Esophagus (tissue), 2 donors: ENCODE data around the gene JAK1. TPM values are rescaled to one million over a fixed set of nuclear protein-coding genes. Genes with fewer than 3 reads are reported as not detected.
"Not testable (repeated sequence)": the region's sequence is repeated elsewhere in the genome, so short reads cannot be mapped to it uniquely, and the experiment has no call there.

ENCODE experiments used
- H3K27ac ChIP-seq, 2 donors: one replicate each; pipeline ENCODE4 v1.5.1; 2013; ENCODE audit warnings: low read depth in 2 of 2, mild to moderate bottlenecking in 2 of 2, inconsistent platforms in 1 of 2, low read length in 1 of 2, moderate library complexity in 1 of 2
- H3K27me3 ChIP-seq, 2 donors: one replicate each; pipeline ENCODE4 v1.6.1; 2013; ENCODE audit warnings: low read length in 2 of 2, control low read depth in 1 of 2, mild to moderate bottlenecking in 1 of 2; ENCODE audit not compliant: insufficient read depth in 2 of 2, control insufficient read depth in 1 of 2
- H3K36me3 ChIP-seq, 2 donors: one replicate each; pipeline ENCODE4 v1.6.1; 2013; ENCODE audit warnings: low read length in 1 of 2; ENCODE audit not compliant: control insufficient read depth in 2 of 2, insufficient read depth in 2 of 2
- H3K4me1 ChIP-seq, 2 donors: one replicate each; pipeline ENCODE4 v1.6.1; 2013; ENCODE audit warnings: low read length in 1 of 2; ENCODE audit not compliant: control insufficient read depth in 2 of 2, insufficient read depth in 2 of 2
- H3K4me3 ChIP-seq, 2 donors: one replicate each; pipeline ENCODE4 v1.5.1; 2013; ENCODE audit warnings: low read length in 2 of 2, mild to moderate bottlenecking in 2 of 2, low read depth in 1 of 2, moderate library complexity in 1 of 2
- H3K9me3 ChIP-seq, 2 donors: one replicate each; pipeline ENCODE4 v1.6.1; 2013; ENCODE audit warnings: mild to moderate bottlenecking in 2 of 2, low read depth in 1 of 2, low read length in 1 of 2, moderate library complexity in 1 of 2; ENCODE audit not compliant: control insufficient read depth in 2 of 2, insufficient read depth in 1 of 2
- WGBS, 2 donors: extraction: QIAGEN DNeasy Blood & Tissue Kit; methylation state at CpG; one replicate each; pipeline ENCODE4 v1.1.7; 2013; 5-methylcytosine and 5-hydroxymethylcytosine counted together
- polyA plus RNA-seq, 2 donors: library from polyadenylated mRNA; stranded (reverse); fragments of 200-250 nt; gene quantifications; one replicate each; pipeline ENCODE4 v1.2.3, GENCODE V29; 2013
- donor health status: healthy with polysubstance abuse.
- donor health status: Bipolar disorder and iron deficiency.

The JAK1 gene
- polyA plus RNA-seq, 2 donors, result 13.1 to 20.9 TPM

- H3K27ac ChIP-seq, H3K36me3 ChIP-seq, H3K27me3 ChIP-seq, H3K4me1 ChIP-seq, H3K4me3 ChIP-seq, H3K9me3 ChIP-seq: not testable (repeated sequence)
These were observed 35.7 kb downstream of the JAK1 start for GRCh38 chr1:64930640-64931039.

DNA sequence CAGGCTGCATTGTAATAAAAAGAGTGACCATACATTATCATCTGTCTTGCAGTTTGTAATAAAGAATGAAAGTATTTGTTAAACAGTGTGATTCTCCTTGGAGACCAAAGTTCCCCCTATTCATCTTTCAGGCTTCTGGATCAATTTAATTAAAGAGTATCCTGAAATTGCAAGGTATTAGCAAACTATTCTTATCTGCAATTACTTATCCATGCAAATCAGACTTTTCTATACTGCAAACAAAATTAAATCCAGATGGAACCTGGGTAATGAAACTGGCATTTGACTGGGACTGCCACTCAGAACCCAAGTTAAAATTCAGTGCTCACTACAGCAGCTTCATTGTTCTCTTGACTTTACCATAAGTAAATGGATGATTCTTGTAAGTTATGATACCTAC lies 37.1 kb downstream of the JAK1 start:
- Histone ChIP-seq H3K36me3 (peaks cover 0 to 3% of the 10 kb centered on the region in 2 donors), H3K4me3 (no peak overlapping the region), H3K9me3 (peaks cover 0 to 4% of the 10 kb centered on the region in 2 donors), H3K27ac (no peak overlapping the region), H3K27me3 (no peaks in the 10 kb centered on the region), H3K4me1 (peaks cover 4% of the 10 kb centered on the region in 2 donors)

DNA sequence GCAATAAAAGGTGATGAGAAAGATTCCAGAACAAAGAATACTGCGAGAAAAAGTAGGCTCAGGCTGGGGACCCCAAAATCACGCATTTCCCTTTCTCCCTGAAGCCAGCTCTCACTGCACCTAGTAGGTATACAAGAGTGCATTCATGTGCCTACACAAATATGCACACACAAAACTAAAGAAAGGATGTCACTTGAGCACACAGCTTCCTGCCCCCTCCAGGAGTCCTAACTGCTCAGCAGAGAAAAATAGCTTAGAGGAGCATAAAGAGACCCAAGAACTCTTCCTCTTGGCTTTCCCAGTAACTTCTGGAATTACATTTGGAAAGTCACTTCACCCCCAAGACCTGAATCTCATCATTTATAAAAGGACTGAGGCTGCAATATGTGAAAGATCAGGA lies 38.0 kb downstream of the JAK1 start:
- Histone ChIP-seq H3K4me1 (peaks cover 3 to 4% of the 10 kb centered on the region in 2 donors), H3K9me3 (peaks cover 0 to 4% of the 10 kb centered on the region in 2 donors)
- WGBS, 2 donors, result 93 to 97% methylated on average over 2 of the region's 2 CpGs

GRCh38 chr1:64925594-64925993 lies 40.8 kb downstream of the JAK1 start:
- no peak overlapping the region for H3K27ac ChIP-seq
- H3K4me3 ChIP-seq, result no peak overlapping the region
- 69 to 82% methylated on average over 2 of the region's 2 CpGs for WGBS, 2 donors
- peaks cover 3 to 4% of the 10 kb centered on the region in 2 donors for H3K4me1 ChIP-seq
- no peaks in the 10 kb centered on the region for H3K9me3 ChIP-seq
- H3K36me3 ChIP-seq, result no peaks in the 10 kb centered on the region
- H3K27me3 ChIP-seq, result no peaks in the 10 kb centered on the region

More for the DNA sequence above, 38.0 kb downstream of the JAK1 start:
- Histone ChIP-seq H3K27ac (no peak overlapping the region), H3K36me3 (peaks cover 0 to 3% of the 10 kb centered on the region in 2 donors), H3K27me3 (no peaks in the 10 kb centered on the region), H3K4me3 (no peak overlapping the region)

DNA sequence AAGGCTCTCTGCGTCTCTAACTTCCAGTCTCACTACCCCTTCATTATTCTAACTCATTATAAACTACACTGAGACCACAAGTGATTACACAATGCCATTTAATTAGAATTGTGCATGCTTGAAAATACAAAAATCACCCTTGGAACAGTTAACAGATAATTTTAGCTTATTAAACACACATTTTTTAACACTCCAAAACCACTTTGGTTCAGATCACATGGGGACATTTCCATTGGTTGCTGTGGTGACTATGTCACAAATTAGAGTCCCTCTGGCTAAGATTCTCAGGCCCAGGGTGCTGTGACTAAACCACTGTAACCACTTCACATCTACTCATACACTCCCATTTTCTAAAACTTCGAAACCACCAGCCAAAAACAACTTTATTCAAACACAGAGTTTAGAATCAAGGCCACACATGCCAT lies 43.0 kb downstream of the JAK1 start:
- WGBS, 2 donors, result 39 to 44% methylated on average over 2 of the region's 2 CpGs
- no peak overlapping the region for H3K4me3 ChIP-seq
- H3K4me1 ChIP-seq, result peaks cover 3 to 4% of the 10 kb centered on the region in 2 donors
- no peaks in the 10 kb centered on the region for H3K36me3 ChIP-seq
- H3K27ac ChIP-seq, result no peak overlapping the region
- no peaks in the 10 kb centered on the region for H3K9me3 ChIP-seq
- no peaks in the 10 kb centered on the region for H3K27me3 ChIP-seq

DNA sequence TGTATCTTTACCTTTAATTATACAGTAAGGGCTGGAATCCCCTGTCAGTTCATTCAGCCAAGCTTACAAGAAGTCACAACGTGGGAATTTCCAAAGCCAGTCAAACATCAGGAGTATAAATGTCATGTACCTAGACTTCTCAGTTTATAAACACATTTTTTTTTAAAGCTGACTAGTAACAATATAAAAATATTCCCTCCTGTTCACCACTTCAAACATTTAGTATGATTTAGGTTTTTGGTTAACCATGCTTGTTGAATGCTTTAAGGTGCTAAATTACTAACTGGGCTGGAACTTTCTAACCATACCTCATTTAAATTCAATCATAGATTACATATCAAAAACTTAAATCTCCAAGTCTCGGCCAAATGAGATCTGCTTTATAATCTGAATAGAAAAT lies 44.0 kb downstream of the JAK1 start:
- H3K27ac ChIP-seq, result no peak overlapping the region
- peaks cover 0 to 7% of the 10 kb centered on the region in 2 donors for H3K4me1 ChIP-seq
- 35 to 42% methylated on average over 2 of the region's 2 CpGs for WGBS, 2 donors
- no peaks in the 10 kb centered on the region for H3K27me3 ChIP-seq
- no peaks in the 10 kb centered on the region for H3K36me3 ChIP-seq
- H3K4me3 ChIP-seq, result no peak overlapping the region
- no peaks in the 10 kb centered on the region for H3K9me3 ChIP-seq

- H3K4me3 ChIP-seq, result no peak overlapping the region
- no peak overlapping the region for H3K27ac ChIP-seq
- no peaks in the 10 kb centered on the region for H3K36me3 ChIP-seq
- peaks cover 0 to 8% of the 10 kb centered on the region in 2 donors for H3K4me1 ChIP-seq
- WGBS, 2 donors, result 30 to 53% methylated on average over 2 of the region's 2 CpGs
- no peaks in the 10 kb centered on the region for H3K9me3 ChIP-seq
- H3K27me3 ChIP-seq, result no peaks in the 10 kb centered on the region
These were observed 44.6 kb downstream of the JAK1 start for GRCh38 chr1:64921771-64922170.

- 39 to 50% methylated on average over 3 of the region's 3 CpGs for WGBS, 2 donors
- H3K9me3 ChIP-seq, result no peaks in the 10 kb centered on the region
- no peaks in the 10 kb centered on the region for H3K36me3 ChIP-seq
- no peaks in the 10 kb centered on the region for H3K27me3 ChIP-seq
- peaks cover 0 to 8% of the 10 kb centered on the region in 2 donors for H3K4me1 ChIP-seq
- no peak overlapping the region for H3K27ac ChIP-seq
- no peak overlapping the region for H3K4me3 ChIP-seq
These were observed 45.3 kb downstream of the JAK1 start for GRCh38 chr1:64920941-64921589.

DNA sequence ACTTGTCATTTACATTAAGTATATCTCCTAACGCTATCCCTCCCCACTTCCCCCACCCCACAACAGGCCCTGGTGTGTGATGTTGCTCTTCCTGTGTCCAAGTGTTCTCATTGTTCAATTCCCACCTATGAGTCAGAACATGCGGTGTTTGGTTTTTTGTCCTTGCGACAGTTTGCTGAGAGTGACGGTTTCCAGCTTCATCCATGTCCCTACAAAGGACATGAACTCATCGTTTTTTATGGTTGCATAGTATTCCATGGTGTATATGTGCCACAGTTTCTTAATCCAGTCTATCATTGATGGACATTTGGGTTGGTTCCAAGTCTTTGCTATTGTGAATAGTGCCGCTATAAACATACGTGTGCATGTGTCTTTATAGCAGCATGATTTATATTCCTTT lies 47.2 kb downstream of the JAK1 start:
- H3K27me3 ChIP-seq, H3K4me1 ChIP-seq, H3K9me3 ChIP-seq, H3K4me3 ChIP-seq, H3K36me3 ChIP-seq, H3K27ac ChIP-seq: not testable (repeated sequence)
- WGBS, 2 donors, result 90 to 92% methylated on average over 7 of the region's 7 CpGs

DNA sequence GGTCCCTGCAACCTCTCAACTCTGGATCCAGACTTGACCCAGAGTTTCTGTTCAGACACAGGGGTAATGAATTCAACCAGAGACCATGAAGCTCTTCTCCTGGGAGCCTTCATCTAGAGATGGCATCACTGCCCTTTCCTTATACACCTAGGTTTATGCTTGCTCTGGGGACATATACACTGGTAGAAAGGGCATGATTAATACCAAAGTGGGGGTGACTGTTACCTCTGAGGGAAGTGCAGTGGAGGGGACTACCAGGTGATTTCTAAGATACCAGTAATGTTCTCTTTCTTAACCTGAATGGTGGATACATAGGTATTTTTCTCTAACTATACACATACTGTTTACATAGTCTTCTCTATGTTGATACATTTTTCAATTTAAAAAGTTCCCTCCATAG lies 48.4 kb downstream of the JAK1 start:
- peaks cover 0 to 11% of the 10 kb centered on the region in 2 donors for H3K4me1 ChIP-seq
- no peaks in the 10 kb centered on the region for H3K36me3 ChIP-seq
- H3K27me3 ChIP-seq, result no peaks in the 10 kb centered on the region
- H3K4me3 ChIP-seq, result no peak overlapping the region
- H3K27ac ChIP-seq, result no peak overlapping the region
- H3K9me3 ChIP-seq, result no peaks in the 10 kb centered on the region
